ENCODE results near the gene ABI3. TPM values are rescaled to one million over a fixed set of nuclear protein-coding genes. Genes with fewer than 3 reads are reported as not detected.

ABI3 gene
- total and polyA plus RNA-seq, 2 donors (not counting 1 experiment from before 2014, with no cell fraction given) = 15.6 to 23.3 TPM

GRCh38 chr17:49255125-49255524, 44.6 kb downstream of the ABI3 start:
- H4K20me1 ChIP-seq (ENCODE audit: control insufficient read depth, insufficient read depth, low read length, poor library complexity, severe bottlenecking) = no peaks in the 10 kb centered on the region
- H3K36me3 ChIP-seq (replicated peaks in 1 of 2; ENCODE audit: control extremely low read depth in 1 of 2, control insufficient read depth in 1 of 2, extremely low read depth in 1 of 2, insufficient read depth in 2 of 2, low read length in 1 of 2) = no peaks in the 10 kb centered on the region
- no peaks in the 10 kb centered on the region for H3K9me3 ChIP-seq (ENCODE audit: control extremely low read depth in 1 of 3, control insufficient read depth in 2 of 3, insufficient read depth in 1 of 3, low read length in 2 of 3)
- POLR2A ChIA-PET = interaction anchor here (0.8 kb wide), 1 partner anchor 45 kb away, joined by 8 read pairs; the partner anchor contains the start of genes ABI3 and GNGT2
- ATAC-seq (ENCODE audit: low read depth) = no peak
- no peak overlapping the region for H3K9ac ChIP-seq (ENCODE audit: low read length)
- TF ChIP-seq EZH2 (IDR thresholded peaks at IDR 0.05; ENCODE audit: borderline replicate concordance, insufficient read depth, low read depth, low read length, poor library complexity, severe bottlenecking) = no peak
- TF ChIP-seq CTCF (IDR thresholded peaks at IDR 0.05) = no peak
- peaks cover 5 to 6% of the 10 kb centered on the region in 2 donors for H3K4me1 ChIP-seq (ENCODE audit: control insufficient read depth in 2 of 2, insufficient read depth in 2 of 2, low read length in 2 of 2)
- 70% methylated on average over 2 of the region's 5 CpGs for WGBS (ENCODE audit: insufficient coverage)
- no peak for DNase-seq
- Mint-ChIP-seq H3K27ac (no peak overlapping the region), H3K27me3 (peaks cover 1% of the 10 kb centered on the region), H3K9me3 (ENCODE audit: insufficient read depth) (no peaks in the 10 kb centered on the region), H3K4me3 (no peak overlapping the region), H3K4me1 (peaks cover 3% of the 10 kb centered on the region)
- no peaks in the 10 kb centered on the region for H3K79me2 ChIP-seq (ENCODE audit: control insufficient read depth, insufficient read depth, low read length)
- intact Hi-C loops (cut with micrococcal nuclease) = no loop called here
- H3K4me3 ChIP-seq (ENCODE audit: control extremely low read depth in 1 of 5, extremely low read depth in 1 of 5, insufficient read depth in 1 of 5, low read depth in 2 of 5, low read length in 4 of 5) = no peak overlapping the region
- H3K4me2 ChIP-seq (replicated peaks; ENCODE audit: low read depth, low read length, poor library complexity, severe bottlenecking) = no peak overlapping the region
- CTCF ChIA-PET = no interaction called here
- no peak overlapping the region for H2AFZ ChIP-seq (ENCODE audit: insufficient read depth, low read depth, low read length, poor library complexity, severe bottlenecking)
- peaks cover 0 to 3% (median 0%) of the 10 kb centered on the region in 4 experiments for H3K27me3 ChIP-seq (replicated peaks in 1 of 4; ENCODE audit: control extremely low read depth in 1 of 4, control insufficient read depth in 3 of 4, insufficient read depth in 4 of 4, low read length in 3 of 4)
- H3K27ac ChIP-seq (ENCODE audit: low read length in 2 of 2) = no peak overlapping the region

- WGBS (ENCODE audit: insufficient coverage) = 100% methylated on average over 2 of the region's 3 CpGs
- Mint-ChIP-seq H3K27me3 (peaks cover 13% of the 10 kb centered on the region), H3K27ac (no peak overlapping the region), H3K4me1 (peaks cover 12% of the 10 kb centered on the region), H3K4me3 (no peak overlapping the region), H3K9me3 (ENCODE audit: insufficient read depth) (no peaks in the 10 kb centered on the region)
- Histone ChIP-seq H3K79me2 (ENCODE audit: control insufficient read depth, insufficient read depth, low read length) (no peaks in the 10 kb centered on the region), H2AFZ (ENCODE audit: insufficient read depth, low read depth, low read length, poor library complexity, severe bottlenecking) (no peak overlapping the region), H3K4me2 (replicated peaks; ENCODE audit: low read depth, low read length, poor library complexity, severe bottlenecking) (no peak overlapping the region), H3K9me3 (ENCODE audit: control extremely low read depth in 1 of 3, control insufficient read depth in 2 of 3, insufficient read depth in 1 of 3, low read length in 2 of 3) (no peaks in the 10 kb centered on the region), H3K9ac (ENCODE audit: low read length) (no peak overlapping the region), H4K20me1 (ENCODE audit: control insufficient read depth, insufficient read depth, low read length, poor library complexity, severe bottlenecking) (no peaks in the 10 kb centered on the region), H3K27ac (ENCODE audit: low read length in 2 of 2) (no peak overlapping the region), H3K36me3 (replicated peaks in 1 of 2; ENCODE audit: control extremely low read depth in 1 of 2, control insufficient read depth in 1 of 2, extremely low read depth in 1 of 2, insufficient read depth in 2 of 2, low read length in 1 of 2) (no peaks in the 10 kb centered on the region), H3K4me3 (ENCODE audit: control extremely low read depth in 1 of 5, extremely low read depth in 1 of 5, insufficient read depth in 1 of 5, low read depth in 2 of 5, low read length in 4 of 5) (no peak overlapping the region), H3K27me3 (replicated peaks in 1 of 4; ENCODE audit: control extremely low read depth in 1 of 4, control insufficient read depth in 3 of 4, insufficient read depth in 4 of 4, low read length in 3 of 4) (peaks cover 0 to 15% (median 3%) of the 10 kb centered on the region in 4 experiments), H3K4me1 (ENCODE audit: control insufficient read depth in 2 of 2, insufficient read depth in 2 of 2, low read length in 2 of 2) (peaks cover 13 to 14% of the 10 kb centered on the region in 2 donors)
- ChIA-PET CTCF (interaction anchor here (0.9 kb wide), 1 partner anchor 32 kb away, joined by 5 read pairs; no protein-coding TSS in a partner anchor), POLR2A (no interaction called here)
- DNase-seq (no peak), ATAC-seq (ENCODE audit: low read depth) (no peak)
- intact Hi-C loops (cut with micrococcal nuclease) = no loop called here
- TF ChIP-seq EZH2 (IDR thresholded peaks at IDR 0.05; ENCODE audit: borderline replicate concordance, insufficient read depth, low read depth, low read length, poor library complexity, severe bottlenecking) (no peak), CTCF (IDR thresholded peaks at IDR 0.05) (no peak)
Measured at GRCh38 chr17:49258394-49258793, 47.9 kb downstream of the ABI3 start.
